Hepatocyte (in vitro differentiated cells): Measurements from ENCODE around the gene REX1BD.

Experiments used
- EZH2 ChIP-seq: fragments of 200-600 bp; sonication (generic); IDR thresholded peaks from 2 replicates; pipeline ENCODE4 v1.6.1; 2016; ENCODE audit warnings: antibody characterized with exemption, mild to moderate bottlenecking, borderline replicate concordance
- EZH2phosphoT487 ChIP-seq: fragments of 200-600 bp; sonication (generic); IDR thresholded peaks from one replicate; pipeline ENCODE4 v1.6.1; 2018; ENCODE audit warnings: antibody characterized with exemption, mild to moderate bottlenecking, low read depth, moderate library complexity; ENCODE audit not compliant: unreplicated experiment, severe bottlenecking
- TF ChIP-seq, protein P1 (sequence below): fragments of 200-600 bp; sonication (generic); IDR thresholded peaks from 2 replicates; pipeline ENCODE4 v1.5.1; 2016; ENCODE audit warnings: antibody characterized with exemption, mild to moderate bottlenecking; ENCODE audit not compliant: poor library complexity

DNA sequence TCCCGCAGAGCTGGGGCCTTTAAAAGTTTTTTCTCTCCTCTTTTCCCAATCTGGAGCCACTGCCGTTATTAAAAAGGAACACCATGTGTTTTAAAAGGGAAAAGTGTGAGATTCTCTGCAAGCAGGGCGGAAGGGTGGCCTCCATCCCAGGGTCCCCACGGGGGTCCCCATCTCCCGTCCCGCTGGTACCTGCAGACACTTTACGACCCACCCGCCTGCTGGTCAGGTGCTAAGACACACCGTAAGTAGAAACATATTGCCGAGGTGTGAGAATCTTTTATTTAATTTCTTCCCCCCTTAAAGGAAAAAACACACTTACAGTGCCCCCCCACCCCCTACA lies 16.2 kb downstream of the REX1BD start:
- TF ChIP-seq EZH2 (no peak), EZH2phosphoT487 (no peak)
- TF ChIP-seq, protein P1, sequence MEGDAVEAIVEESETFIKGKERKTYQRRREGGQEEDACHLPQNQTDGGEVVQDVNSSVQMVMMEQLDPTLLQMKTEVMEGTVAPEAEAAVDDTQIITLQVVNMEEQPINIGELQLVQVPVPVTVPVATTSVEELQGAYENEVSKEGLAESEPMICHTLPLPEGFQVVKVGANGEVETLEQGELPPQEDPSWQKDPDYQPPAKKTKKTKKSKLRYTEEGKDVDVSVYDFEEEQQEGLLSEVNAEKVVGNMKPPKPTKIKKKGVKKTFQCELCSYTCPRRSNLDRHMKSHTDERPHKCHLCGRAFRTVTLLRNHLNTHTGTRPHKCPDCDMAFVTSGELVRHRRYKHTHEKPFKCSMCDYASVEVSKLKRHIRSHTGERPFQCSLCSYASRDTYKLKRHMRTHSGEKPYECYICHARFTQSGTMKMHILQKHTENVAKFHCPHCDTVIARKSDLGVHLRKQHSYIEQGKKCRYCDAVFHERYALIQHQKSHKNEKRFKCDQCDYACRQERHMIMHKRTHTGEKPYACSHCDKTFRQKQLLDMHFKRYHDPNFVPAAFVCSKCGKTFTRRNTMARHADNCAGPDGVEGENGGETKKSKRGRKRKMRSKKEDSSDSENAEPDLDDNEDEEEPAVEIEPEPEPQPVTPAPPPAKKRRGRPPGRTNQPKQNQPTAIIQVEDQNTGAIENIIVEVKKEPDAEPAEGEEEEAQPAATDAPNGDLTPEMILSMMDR = no peak
